CD14-positive monocyte (primary cell): ENCODE results near the gene UGT1A5. TPM values are rescaled to one million over a fixed set of nuclear protein-coding genes. Genes with fewer than 3 reads are reported as not detected.

Source experiments
- DNase-seq, 3 donors: peaks; one replicate each; pipeline ENCODE4 v3.0.0-alpha.2; 2011 to 2022
- H2AFZ ChIP-seq: 2 replicates; pipeline ENCODE4 v1.6.0; 2012; ENCODE audit warnings: mild to moderate bottlenecking, low read depth, low read length, inconsistent platforms; ENCODE audit not compliant: insufficient read depth, poor library complexity, severe bottlenecking
- H3K27ac ChIP-seq, 2 donors: 1 replicate in 1 of 2; 2 replicates in 1 of 2; pipeline ENCODE4 v1.5.1; 2012 to 2013; ENCODE audit warnings: low read length in 2 of 2, control low read depth in 1 of 2, inconsistent platforms in 1 of 2, low read depth in 1 of 2, mild to moderate bottlenecking in 1 of 2
- H3K27me3 ChIP-seq, 2 donors: one replicate each; pipeline versions ENCODE4 v1.6.0 to v1.6.1; 2011 to 2013; ENCODE audit warnings: low read length in 2 of 2; ENCODE audit not compliant: control insufficient read depth in 2 of 2, insufficient read depth in 2 of 2
- H3K36me3 ChIP-seq, 2 donors: replicated peaks in 1 of 2; 1 replicate in 1 of 2; 2 replicates in 1 of 2; pipeline versions ENCODE4 v1.5.1 to v1.6.1; 2012 to 2013; ENCODE audit warnings: low read length in 2 of 2, control low read depth in 1 of 2, inconsistent platforms in 1 of 2, mild to moderate bottlenecking in 1 of 2; ENCODE audit not compliant: insufficient read depth in 2 of 2, control insufficient read depth in 1 of 2
- H3K4me1 ChIP-seq, 2 donors: 1 replicate in 1 of 2; 2 replicates in 1 of 2; pipeline versions ENCODE4 v1.5.1 to v1.6.1; 2012 to 2013; ENCODE audit warnings: low read length in 2 of 2, control low read depth in 1 of 2, inconsistent platforms in 1 of 2, mild to moderate bottlenecking in 1 of 2, moderate library complexity in 1 of 2; ENCODE audit not compliant: insufficient read depth in 2 of 2, control insufficient read depth in 1 of 2
- H3K4me2 ChIP-seq: replicated peaks from 2 replicates; pipeline ENCODE3; 2012; ENCODE audit warnings: low read length, moderate library complexity, mild to moderate bottlenecking; ENCODE audit not compliant: poor library complexity, severe bottlenecking; ENCODE audit errors: extremely low read depth
- H3K4me3 ChIP-seq, 3 experiments: fragments of 200-600 bp in 1 of 3; sonication (generic) in 1 of 3; replicated peaks in 1 of 3; 1 replicate in 2 of 3; 2 replicates in 1 of 3; pipeline ENCODE4 v1.5.1; 2011 to 2013; ENCODE audit warnings: low read length in 3 of 3, mild to moderate bottlenecking in 3 of 3, control low read depth in 2 of 3, low read depth in 2 of 3, inconsistent platforms in 1 of 3, moderate library complexity in 1 of 3
- H3K79me2 ChIP-seq: 2 replicates; pipeline ENCODE4 v1.6.0; 2012; ENCODE audit warnings: mild to moderate bottlenecking, control low read depth, inconsistent platforms, low read length, moderate library complexity; ENCODE audit not compliant: insufficient read depth
- H3K9ac ChIP-seq: 2 replicates; pipeline ENCODE4 v1.6.0; 2017; ENCODE audit warnings: low read length, mild to moderate bottlenecking; ENCODE audit not compliant: insufficient read depth, poor library complexity, severe bottlenecking
- H3K9me3 ChIP-seq, 2 donors: replicated peaks in 1 of 2; 1 replicate in 1 of 2; 2 replicates in 1 of 2; pipeline versions ENCODE4 v1.5.1 to v1.6.1; 2012 to 2013; ENCODE audit warnings: low read length in 2 of 2, control low read depth in 1 of 2; ENCODE audit not compliant: control insufficient read depth in 1 of 2, insufficient read depth in 1 of 2
- H4K20me1 ChIP-seq: 2 replicates; pipeline ENCODE4 v1.6.0; 2012; ENCODE audit warnings: mild to moderate bottlenecking, low read length, control low read depth, moderate library complexity; ENCODE audit not compliant: insufficient read depth
- H3K27ac Mint-ChIP-seq, 7 donors: one replicate each; pipeline ENCODE4 v1.8.0; 2020; ENCODE audit warnings: mild to moderate bottlenecking in 7 of 7, mixed read lengths in 7 of 7, moderate library complexity in 6 of 7, inconsistent platforms in 2 of 7
- H3K27me3 Mint-ChIP-seq, 3 donors: one replicate each; pipeline ENCODE4 v1.8.0; 2021 to 2022; ENCODE audit warnings: low read depth in 3 of 3, mild to moderate bottlenecking in 3 of 3, mixed read lengths in 3 of 3, moderate library complexity in 3 of 3, inconsistent platforms in 1 of 3
- H3K36me3 Mint-ChIP-seq, 2 donors: one replicate each; pipeline ENCODE4 v1.8.0; 2020; ENCODE audit warnings: mixed read lengths in 2 of 2, inconsistent platforms in 1 of 2, mild to moderate bottlenecking in 1 of 2
- H3K4me1 Mint-ChIP-seq: one replicate; pipeline ENCODE4 v1.8.0; 2020; ENCODE audit warnings: mild to moderate bottlenecking, mixed read lengths
- H3K4me3 Mint-ChIP-seq, 2 donors: one replicate each; pipeline ENCODE4 v1.8.0; 2020; ENCODE audit warnings: mild to moderate bottlenecking in 2 of 2, mixed read lengths in 2 of 2, moderate library complexity in 1 of 2
- H3K9me3 Mint-ChIP-seq, 7 donors: one replicate each; pipeline ENCODE4 v1.8.0; 2020 to 2022; ENCODE audit warnings: mixed read lengths in 7 of 7, mild to moderate bottlenecking in 6 of 7, moderate library complexity in 6 of 7, inconsistent platforms in 2 of 7
- CTCF ChIP-seq: fragments of 200-600 bp; IDR thresholded peaks from one replicate; pipeline ENCODE4 v1.8.0; 2022; ENCODE audit warnings: antibody characterized with exemption, mild to moderate bottlenecking
- WGBS: methylation state at CpG from one replicate; pipeline ENCODE4 v1.1.5; 2013; ENCODE audit warnings: missing lambda C conversion rate; ENCODE audit not compliant: insufficient coverage; 5-methylcytosine and 5-hydroxymethylcytosine counted together
- intact Hi-C, 2 donors: fragments of 100-400 bp; cut with micrococcal nuclease; formaldehyde crosslinking; loops; one replicate each; pipeline versions ENCODE4 v1.15.0 to v1.15.1; 2023
- polyA plus RNA-seq, 3 donors: library from polyadenylated mRNA; depleted of rRNA in 1 of 3; unstranded in 2 of 3; stranded (reverse) in 1 of 3; fragments of 300-500 nt in 2 of 3; fragments of >200 nt in 1 of 3; fragmentation: Illumina TruSeq in 2 of 3; gene quantifications; 1 replicate in 2 of 3; 2 replicates in 1 of 3; pipeline ENCODE4 v1.2.3, GENCODE V29; 2012 to 2021

UGT1A5 gene
- polyA plus RNA-seq, 3 donors, result not detected

GRCh38 chr2:233761040-233761769, 48.5 kb downstream of the UGT1A5 start:
- intact Hi-C loops, result no loop called here
- no peak overlapping the region for H3K9ac ChIP-seq
- H3K4me3 ChIP-seq, result no peak overlapping the region
- H3K9me3 ChIP-seq, result no peaks in the 10 kb centered on the region
- no peak overlapping the region for H2AFZ ChIP-seq
- no peaks in the 10 kb centered on the region for H3K79me2 ChIP-seq
- Mint-ChIP-seq H3K4me1 (no peaks in the 10 kb centered on the region), H3K9me3 (peaks cover 0 to 4% (median 0%) of the 10 kb centered on the region in 7 donors), H3K27me3 (peaks cover 2 to 4% (median 2%) of the 10 kb centered on the region in 3 donors), H3K4me3 (no peak overlapping the region), H3K36me3 (no peaks in the 10 kb centered on the region), H3K27ac (no peak overlapping the region)
- H4K20me1 ChIP-seq, result no peaks in the 10 kb centered on the region
- H3K27me3 ChIP-seq, result no peaks in the 10 kb centered on the region
- no peak overlapping the region for H3K27ac ChIP-seq
- no peak overlapping the region for H3K4me2 ChIP-seq
- H3K4me1 ChIP-seq, result no peaks in the 10 kb centered on the region
- DNase-seq, result no peak
- H3K36me3 ChIP-seq, result no peaks in the 10 kb centered on the region
- WGBS, result 100% methylated on average over 1 of the region's 4 CpGs
- TF ChIP-seq CTCF, result no peak

- Histone ChIP-seq H3K27me3 (no peaks in the 10 kb centered on the region), H4K20me1 (no peaks in the 10 kb centered on the region), H3K27ac (no peak overlapping the region), H3K4me1 (no peaks in the 10 kb centered on the region), H3K36me3 (no peaks in the 10 kb centered on the region), H3K79me2 (no peaks in the 10 kb centered on the region), H3K4me2 (no peak overlapping the region), H2AFZ (no peak overlapping the region), H3K4me3 (no peak overlapping the region), H3K9me3 (no peaks in the 10 kb centered on the region), H3K9ac (no peak overlapping the region)
- 92% methylated on average over 7 of the region's 7 CpGs for WGBS
- Mint-ChIP-seq H3K36me3 (no peaks in the 10 kb centered on the region), H3K4me3 (no peak overlapping the region), H3K27me3 (peaks cover 2 to 6% (median 4%) of the 10 kb centered on the region in 3 donors), H3K9me3 (peaks cover 0 to 4% (median 0%) of the 10 kb centered on the region in 7 donors), H3K27ac (no peak overlapping the region), H3K4me1 (no peaks in the 10 kb centered on the region)
- TF ChIP-seq CTCF, result no peak
- no peak for DNase-seq
- intact Hi-C loops, result no loop called here
Observed at GRCh38 chr2:233764264-233764663, 51.6 kb downstream of the UGT1A5 start.
